ENCODE results near the gene HES5. TPM values are rescaled to one million over a fixed set of nuclear protein-coding genes. Genes with fewer than 3 reads are reported as not detected.

The HES5 gene
- total and polyA plus RNA-seq, 2 of the 13 experiments (the other 11 are each of a cell fraction or from before 2014, with no cell fraction given) = not detected

DNA sequence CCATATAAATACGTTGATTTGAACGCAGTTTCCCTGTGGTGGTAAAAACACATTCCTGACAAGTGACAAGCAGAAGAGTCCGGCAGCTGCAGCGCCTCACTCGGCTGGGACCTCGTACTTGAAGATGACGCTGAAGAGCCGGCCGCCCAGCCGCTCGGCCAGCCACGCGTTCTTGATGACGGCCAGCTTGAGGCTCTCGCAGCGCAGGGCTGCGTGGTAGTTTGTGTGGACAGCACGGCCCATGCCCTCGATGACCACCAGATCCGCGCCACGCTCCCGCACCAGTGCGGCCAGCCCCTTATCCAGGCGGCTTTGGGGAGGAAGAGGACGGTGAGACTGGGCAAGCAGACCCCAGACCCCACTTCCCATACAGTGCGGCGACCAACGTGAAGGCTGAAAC lies 21.3 kb downstream of the HES5 start:
- CTCF ChIA-PET (ENCODE audit: low intra/inter-chr PET ratio, low total read pairs) = no interaction called here
- BruUV-seq (replicated peaks) = no TSS peak
- Histone ChIP-seq H3K27ac (ENCODE audit: extremely low read length, insufficient read depth, low read length) (no peak overlapping the region), H3K4me2 (ENCODE audit: low read depth, low read length) (no peak overlapping the region), H2AFZ (ENCODE audit: low read length) (no peak overlapping the region), H3K4me3 (replicated peaks in 1 of 3; ENCODE audit: insufficient read depth in 1 of 3, low read depth in 2 of 3, low read length in 3 of 3) (no peak overlapping the region), H4K20me1 (ENCODE audit: insufficient read depth, low read length) (no peaks in the 10 kb centered on the region), H3K9ac (ENCODE audit: insufficient read depth, low read depth, low read length) (no peak overlapping the region), H3K36me3 (replicated peaks in 1 of 2; ENCODE audit: control insufficient read depth in 1 of 2, insufficient read depth in 2 of 2, low read length in 2 of 2) (peaks cover 13 to 35% of the 10 kb centered on the region in 2 experiments), H3K4me1 (ENCODE audit: insufficient read depth, low read length) (no peaks in the 10 kb centered on the region), H3K9me3 (ENCODE audit: low read length) (no peaks in the 10 kb centered on the region), H3K27me3 (ENCODE audit: control insufficient read depth in 1 of 2, insufficient read depth in 2 of 2, low read length in 2 of 2) (peaks cover 8 to 20% of the 10 kb centered on the region in 2 experiments), H3K79me2 (ENCODE audit: insufficient read depth, low read length) (no peaks in the 10 kb centered on the region)
- intact Hi-C loops (cut with micrococcal nuclease; ENCODE audit: unreplicated experiment) = no loop called here
- DNase-seq (ENCODE audit: low spot score) (no peak), FAIRE-seq (no peak), ATAC-seq (no peak)
- in situ Hi-C loops (cut with HindIII; ENCODE audit: extremely low pct_ligation_motif_present, low pct_unique_long_range_greater_than_20kb) = loop anchor here (25.0 kb wide), 1 partner anchor 321 kb away; the partner anchor contains the start of gene FAAP20
- POLR2A ChIA-PET = no interaction called here
- WGBS (ENCODE audit: low lambda C conversion rate) = 96% methylated on average over 18 of the region's 29 CpGs
- TF ChIP-seq RFXANK (CRISPR knock-in tag; IDR thresholded peaks at IDR 0.05) (no peak), ZNF703 (CRISPR knock-in tag; IDR thresholded peaks at IDR 0.05; ENCODE audit: borderline replicate concordance) (no peak), SATB2 (CRISPR knock-in tag; IDR thresholded peaks at IDR 0.05) (no peak)
- TF ChIP-seq, protein P1, sequence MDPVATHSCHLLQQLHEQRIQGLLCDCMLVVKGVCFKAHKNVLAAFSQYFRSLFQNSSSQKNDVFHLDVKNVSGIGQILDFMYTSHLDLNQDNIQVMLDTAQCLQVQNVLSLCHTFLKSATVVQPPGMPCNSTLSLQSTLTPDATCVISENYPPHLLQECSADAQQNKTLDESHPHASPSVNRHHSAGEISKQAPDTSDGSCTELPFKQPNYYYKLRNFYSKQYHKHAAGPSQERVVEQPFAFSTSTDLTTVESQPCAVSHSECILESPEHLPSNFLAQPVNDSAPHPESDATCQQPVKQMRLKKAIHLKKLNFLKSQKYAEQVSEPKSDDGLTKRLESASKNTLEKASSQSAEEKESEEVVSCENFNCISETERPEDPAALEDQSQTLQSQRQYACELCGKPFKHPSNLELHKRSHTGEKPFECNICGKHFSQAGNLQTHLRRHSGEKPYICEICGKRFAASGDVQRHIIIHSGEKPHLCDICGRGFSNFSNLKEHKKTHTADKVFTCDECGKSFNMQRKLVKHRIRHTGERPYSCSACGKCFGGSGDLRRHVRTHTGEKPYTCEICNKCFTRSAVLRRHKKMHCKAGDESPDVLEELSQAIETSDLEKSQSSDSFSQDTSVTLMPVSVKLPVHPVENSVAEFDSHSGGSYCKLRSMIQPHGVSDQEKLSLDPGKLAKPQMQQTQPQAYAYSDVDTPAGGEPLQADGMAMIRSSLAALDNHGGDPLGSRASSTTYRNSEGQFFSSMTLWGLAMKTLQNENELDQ (CRISPR knock-in tag; IDR thresholded peaks at IDR 0.05; ENCODE audit: borderline replicate concordance) = no peak
- TF ChIP-seq, protein P2, sequence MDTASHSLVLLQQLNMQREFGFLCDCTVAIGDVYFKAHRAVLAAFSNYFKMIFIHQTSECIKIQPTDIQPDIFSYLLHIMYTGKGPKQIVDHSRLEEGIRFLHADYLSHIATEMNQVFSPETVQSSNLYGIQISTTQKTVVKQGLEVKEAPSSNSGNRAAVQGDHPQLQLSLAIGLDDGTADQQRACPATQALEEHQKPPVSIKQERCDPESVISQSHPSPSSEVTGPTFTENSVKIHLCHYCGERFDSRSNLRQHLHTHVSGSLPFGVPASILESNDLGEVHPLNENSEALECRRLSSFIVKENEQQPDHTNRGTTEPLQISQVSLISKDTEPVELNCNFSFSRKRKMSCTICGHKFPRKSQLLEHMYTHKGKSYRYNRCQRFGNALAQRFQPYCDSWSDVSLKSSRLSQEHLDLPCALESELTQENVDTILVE (CRISPR knock-in tag; IDR thresholded peaks at IDR 0.05) = no peak

DNA sequence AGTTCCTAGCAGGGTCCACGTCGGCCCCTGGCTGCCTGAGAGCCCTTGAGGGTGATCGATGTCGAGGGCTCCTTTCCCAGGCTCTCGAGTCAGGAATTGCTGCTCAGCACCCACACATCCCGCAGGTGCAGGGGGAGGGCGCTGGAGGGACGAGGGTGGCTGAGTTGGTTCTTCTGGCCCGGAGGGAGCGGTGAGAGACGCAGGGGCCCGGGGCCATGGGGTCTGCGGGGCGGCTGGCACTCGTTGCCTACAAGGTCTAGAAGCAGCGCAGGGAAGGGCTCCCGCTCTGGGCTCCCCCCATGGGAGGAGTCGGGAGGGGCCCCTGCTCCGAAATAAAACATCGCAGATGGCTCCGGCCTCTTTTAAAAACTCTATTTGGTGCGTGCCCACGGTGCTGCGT lies 21.9 kb downstream of the HES5 start:
- Histone ChIP-seq H4K20me1 (ENCODE audit: insufficient read depth, low read length) (no peaks in the 10 kb centered on the region), H3K27ac (ENCODE audit: extremely low read length, insufficient read depth, low read length) (no peak overlapping the region), H3K27me3 (ENCODE audit: control insufficient read depth in 1 of 2, insufficient read depth in 2 of 2, low read length in 2 of 2) (peaks cover 10 to 25% of the 10 kb centered on the region in 2 experiments), H3K4me1 (ENCODE audit: insufficient read depth, low read length) (no peaks in the 10 kb centered on the region), H2AFZ (ENCODE audit: low read length) (no peak overlapping the region), H3K9ac (ENCODE audit: insufficient read depth, low read depth, low read length) (no peak overlapping the region), H3K36me3 (replicated peaks in 1 of 2; ENCODE audit: control insufficient read depth in 1 of 2, insufficient read depth in 2 of 2, low read length in 2 of 2) (peaks cover 13 to 31% of the 10 kb centered on the region in 2 experiments), H3K9me3 (ENCODE audit: low read length) (no peaks in the 10 kb centered on the region), H3K79me2 (ENCODE audit: insufficient read depth, low read length) (no peaks in the 10 kb centered on the region), H3K4me2 (ENCODE audit: low read depth, low read length) (no peak overlapping the region), H3K4me3 (replicated peaks in 1 of 3; ENCODE audit: insufficient read depth in 1 of 3, low read depth in 2 of 3, low read length in 3 of 3) (no peak overlapping the region)
- 98% methylated on average over 20 of the region's 24 CpGs for WGBS (ENCODE audit: low lambda C conversion rate)
- ChIA-PET POLR2A (no interaction called here), CTCF (ENCODE audit: low intra/inter-chr PET ratio, low total read pairs) (no interaction called here)
- FAIRE-seq (no peak), DNase-seq (ENCODE audit: low spot score) (no peak), ATAC-seq (no peak)
- intact Hi-C loops (cut with micrococcal nuclease; ENCODE audit: unreplicated experiment) (no loop called here), in situ Hi-C loops (cut with HindIII; ENCODE audit: extremely low pct_ligation_motif_present, low pct_unique_long_range_greater_than_20kb) (loop anchor here (25.0 kb wide), 1 partner anchor 321 kb away; the partner anchor contains the start of gene FAAP20)
- no TSS peak for BruUV-seq (replicated peaks)
- TF ChIP-seq SNAI1 (CRISPR knock-in tag; IDR thresholded peaks at IDR 0.05; ENCODE audit: borderline replicate concordance) (no peak), MED13 (CRISPR knock-in tag; IDR thresholded peaks at IDR 0.05) (no peak), ZNF777 (CRISPR knock-in tag; IDR thresholded peaks at IDR 0.05) (no peak), ATAD3A (CRISPR knock-in tag; IDR thresholded peaks at IDR 0.05) (no peak), ZNF484 (CRISPR knock-in tag; IDR thresholded peaks at IDR 0.05; ENCODE audit: borderline replicate concordance, low read depth) (no peak), TOE1 (CRISPR knock-in tag; IDR thresholded peaks at IDR 0.05) (no peak)
- TF ChIP-seq, protein P3, sequence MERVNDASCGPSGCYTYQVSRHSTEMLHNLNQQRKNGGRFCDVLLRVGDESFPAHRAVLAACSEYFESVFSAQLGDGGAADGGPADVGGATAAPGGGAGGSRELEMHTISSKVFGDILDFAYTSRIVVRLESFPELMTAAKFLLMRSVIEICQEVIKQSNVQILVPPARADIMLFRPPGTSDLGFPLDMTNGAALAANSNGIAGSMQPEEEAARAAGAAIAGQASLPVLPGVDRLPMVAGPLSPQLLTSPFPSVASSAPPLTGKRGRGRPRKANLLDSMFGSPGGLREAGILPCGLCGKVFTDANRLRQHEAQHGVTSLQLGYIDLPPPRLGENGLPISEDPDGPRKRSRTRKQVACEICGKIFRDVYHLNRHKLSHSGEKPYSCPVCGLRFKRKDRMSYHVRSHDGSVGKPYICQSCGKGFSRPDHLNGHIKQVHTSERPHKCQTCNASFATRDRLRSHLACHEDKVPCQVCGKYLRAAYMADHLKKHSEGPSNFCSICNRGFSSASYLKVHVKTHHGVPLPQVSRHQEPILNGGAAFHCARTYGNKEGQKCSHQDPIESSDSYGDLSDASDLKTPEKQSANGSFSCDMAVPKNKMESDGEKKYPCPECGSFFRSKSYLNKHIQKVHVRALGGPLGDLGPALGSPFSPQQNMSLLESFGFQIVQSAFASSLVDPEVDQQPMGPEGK (CRISPR knock-in tag; IDR thresholded peaks at IDR 0.05) = no peak
- TF ChIP-seq, protein P4, sequence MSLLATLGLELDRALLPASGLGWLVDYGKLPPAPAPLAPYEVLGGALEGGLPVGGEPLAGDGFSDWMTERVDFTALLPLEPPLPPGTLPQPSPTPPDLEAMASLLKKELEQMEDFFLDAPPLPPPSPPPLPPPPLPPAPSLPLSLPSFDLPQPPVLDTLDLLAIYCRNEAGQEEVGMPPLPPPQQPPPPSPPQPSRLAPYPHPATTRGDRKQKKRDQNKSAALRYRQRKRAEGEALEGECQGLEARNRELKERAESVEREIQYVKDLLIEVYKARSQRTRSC (CRISPR knock-in tag; IDR thresholded peaks at IDR 0.05; ENCODE audit: low read depth) = no peak

Data from HepG2 (cell line).